GM13977 (cell line): Measurements from ENCODE around the gene ITGA5.

ENCODE experiments used
- DNase-seq: peaks from one replicate; pipeline ENCODE4 v3.0.0; 2012; ENCODE audit warnings: low spot score
- in situ Hi-C: fragments of 300-500 bp; cut with MboI; formaldehyde crosslinking; loops from one replicate; pipeline ENCODE4 v1.12.0; 2022; ENCODE audit warnings: low sequenced_read_pairs, low pct_unique_long_range_greater_than_20kb, mixed read lengths, inconsistent platforms; ENCODE audit not compliant: unreplicated experiment
- TF ChIP-seq, protein P1 (sequence below): IDR thresholded peaks from 2 replicates; pipeline ENCODE4 v1.5.1; 2012; ENCODE audit warnings: mild to moderate bottlenecking, control low read depth; ENCODE audit not compliant: insufficient read depth; ENCODE audit errors: extremely low read depth, missing control alignments

The ITGA5 gene

DNA sequence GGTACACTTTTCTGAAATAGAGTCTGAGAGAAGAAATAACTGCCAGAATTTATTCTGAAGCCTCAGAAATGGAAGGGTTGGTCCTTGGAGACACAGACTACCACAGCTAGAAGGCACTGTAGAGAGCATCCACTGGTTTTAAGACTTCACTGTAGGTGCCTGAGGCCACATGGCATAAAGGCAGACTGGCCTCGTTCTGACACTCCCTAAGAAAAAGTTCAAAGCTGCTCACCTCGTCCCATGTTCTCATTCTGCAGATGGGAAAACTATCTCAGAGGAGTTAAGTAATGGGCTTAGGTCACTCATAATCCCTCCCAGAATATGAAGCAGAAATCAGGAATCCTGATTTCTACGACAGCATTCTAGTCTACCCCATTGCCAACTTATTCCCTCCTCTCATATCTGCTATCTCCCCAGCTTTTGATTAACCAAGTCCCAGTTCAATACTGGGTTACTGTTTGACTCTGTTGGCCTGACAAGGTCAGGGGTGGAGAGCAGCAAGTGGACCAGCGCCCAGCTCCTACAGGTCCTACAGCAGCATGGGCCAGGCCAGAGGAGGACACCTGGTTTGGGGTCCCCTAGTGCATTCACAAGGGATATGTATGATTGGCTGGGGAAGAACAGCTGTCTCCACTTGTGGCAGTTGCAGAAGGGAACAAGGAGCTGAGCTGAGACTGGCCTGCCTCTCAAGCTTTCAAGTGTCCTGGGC, 3.7 kb downstream of the ITGA5 start:
- DNase-seq, result no peak
- TF ChIP-seq, protein P1, sequence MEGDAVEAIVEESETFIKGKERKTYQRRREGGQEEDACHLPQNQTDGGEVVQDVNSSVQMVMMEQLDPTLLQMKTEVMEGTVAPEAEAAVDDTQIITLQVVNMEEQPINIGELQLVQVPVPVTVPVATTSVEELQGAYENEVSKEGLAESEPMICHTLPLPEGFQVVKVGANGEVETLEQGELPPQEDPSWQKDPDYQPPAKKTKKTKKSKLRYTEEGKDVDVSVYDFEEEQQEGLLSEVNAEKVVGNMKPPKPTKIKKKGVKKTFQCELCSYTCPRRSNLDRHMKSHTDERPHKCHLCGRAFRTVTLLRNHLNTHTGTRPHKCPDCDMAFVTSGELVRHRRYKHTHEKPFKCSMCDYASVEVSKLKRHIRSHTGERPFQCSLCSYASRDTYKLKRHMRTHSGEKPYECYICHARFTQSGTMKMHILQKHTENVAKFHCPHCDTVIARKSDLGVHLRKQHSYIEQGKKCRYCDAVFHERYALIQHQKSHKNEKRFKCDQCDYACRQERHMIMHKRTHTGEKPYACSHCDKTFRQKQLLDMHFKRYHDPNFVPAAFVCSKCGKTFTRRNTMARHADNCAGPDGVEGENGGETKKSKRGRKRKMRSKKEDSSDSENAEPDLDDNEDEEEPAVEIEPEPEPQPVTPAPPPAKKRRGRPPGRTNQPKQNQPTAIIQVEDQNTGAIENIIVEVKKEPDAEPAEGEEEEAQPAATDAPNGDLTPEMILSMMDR, result no peak

DNA sequence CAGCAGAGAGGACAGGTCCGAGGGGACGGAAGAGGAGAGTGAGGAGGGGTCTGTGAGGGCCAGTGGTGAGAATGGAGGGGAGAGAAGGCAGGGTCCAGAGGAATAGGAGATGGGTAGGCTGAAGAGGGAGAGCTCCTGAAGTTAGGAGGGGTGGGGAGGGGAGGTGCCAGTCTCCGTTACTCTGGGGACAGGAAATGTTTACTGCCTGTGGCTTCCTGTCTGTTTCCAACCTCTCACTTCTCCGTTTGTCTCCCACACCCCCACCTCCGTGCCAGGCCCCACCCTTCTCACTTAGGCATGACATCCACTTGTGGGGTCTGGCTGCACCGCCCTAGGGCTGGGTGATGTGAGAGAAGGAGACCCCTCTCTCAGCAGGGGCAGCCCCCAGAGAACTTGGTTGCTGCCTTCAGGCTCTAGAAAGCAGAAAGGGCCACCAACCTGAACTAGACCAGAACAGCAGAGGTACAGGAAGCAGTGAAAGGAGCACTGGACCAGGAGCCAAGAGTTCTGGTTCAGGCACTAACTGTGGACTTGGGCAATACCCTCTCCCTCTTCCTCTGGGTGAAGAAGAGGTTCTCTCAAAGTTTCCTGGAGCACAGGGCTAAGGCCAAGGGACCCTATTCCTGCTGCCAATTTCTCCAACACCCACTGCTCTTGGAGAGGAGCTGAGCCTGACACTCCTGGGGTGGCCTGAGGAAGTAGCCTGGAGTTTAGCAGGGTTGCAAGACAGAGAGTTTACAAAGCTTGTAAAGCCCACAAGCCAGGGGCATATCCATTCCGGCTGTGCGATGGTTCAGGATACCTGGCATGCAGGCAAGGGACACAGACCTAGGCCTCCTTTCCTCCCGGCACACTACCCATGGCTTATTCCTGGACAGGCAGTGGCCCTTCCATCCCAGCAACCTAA, 5.5 kb downstream of the ITGA5 start:
- no peak for DNase-seq
- TF ChIP-seq, protein P1, result no peak
- in situ Hi-C loops, result no loop called here

More for the DNA sequence above, 3.7 kb downstream of the ITGA5 start:
- in situ Hi-C loops, result no loop called here

DNA sequence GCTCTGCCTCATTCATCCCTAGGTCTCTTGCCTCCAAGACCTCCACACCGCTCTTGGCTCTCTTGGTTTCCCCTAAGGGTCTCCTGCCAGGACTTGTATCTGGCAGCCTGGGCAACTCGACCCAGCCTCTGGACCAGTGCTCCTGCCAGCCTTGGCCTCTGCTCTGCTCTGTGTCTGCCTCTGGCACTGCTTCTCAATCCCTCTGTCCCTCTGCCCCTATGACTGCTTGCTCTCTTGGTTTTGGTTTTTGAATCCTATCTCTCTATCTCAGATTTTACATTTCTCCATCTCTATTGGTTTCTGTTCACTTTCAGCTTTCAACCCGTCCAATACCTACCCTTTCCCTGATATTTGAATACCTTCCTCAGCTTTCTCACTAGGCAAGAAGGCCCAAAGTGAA, 6.3 kb downstream of the ITGA5 start:
- in situ Hi-C loops, result no loop called here
- no peak for DNase-seq

DNA sequence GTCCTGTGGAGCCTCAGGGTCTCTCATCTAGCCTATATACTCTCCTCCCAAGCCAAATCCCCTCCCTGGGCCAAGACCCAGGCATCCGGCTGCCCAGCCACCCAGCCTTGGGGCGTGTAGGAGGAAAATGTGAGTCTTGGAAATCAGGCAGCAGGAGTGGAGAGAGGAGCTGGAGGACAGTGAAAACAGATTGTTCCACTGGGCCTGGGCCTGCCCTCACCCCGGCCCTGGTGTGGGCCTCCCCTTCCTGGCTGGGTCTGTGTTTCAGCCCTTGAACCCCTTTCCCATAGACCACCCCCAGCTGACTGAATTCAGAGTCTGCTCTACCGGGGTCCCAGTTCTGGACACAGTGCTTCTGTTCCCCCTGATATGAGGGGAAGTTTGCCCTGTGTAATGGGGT, 6.7 kb downstream of the ITGA5 start:
- no peak for DNase-seq
- TF ChIP-seq, protein P1, result no peak
- in situ Hi-C loops, result no loop called here

More for the DNA sequence above, 6.3 kb downstream of the ITGA5 start:
- TF ChIP-seq, protein P1, result no peak

DNA sequence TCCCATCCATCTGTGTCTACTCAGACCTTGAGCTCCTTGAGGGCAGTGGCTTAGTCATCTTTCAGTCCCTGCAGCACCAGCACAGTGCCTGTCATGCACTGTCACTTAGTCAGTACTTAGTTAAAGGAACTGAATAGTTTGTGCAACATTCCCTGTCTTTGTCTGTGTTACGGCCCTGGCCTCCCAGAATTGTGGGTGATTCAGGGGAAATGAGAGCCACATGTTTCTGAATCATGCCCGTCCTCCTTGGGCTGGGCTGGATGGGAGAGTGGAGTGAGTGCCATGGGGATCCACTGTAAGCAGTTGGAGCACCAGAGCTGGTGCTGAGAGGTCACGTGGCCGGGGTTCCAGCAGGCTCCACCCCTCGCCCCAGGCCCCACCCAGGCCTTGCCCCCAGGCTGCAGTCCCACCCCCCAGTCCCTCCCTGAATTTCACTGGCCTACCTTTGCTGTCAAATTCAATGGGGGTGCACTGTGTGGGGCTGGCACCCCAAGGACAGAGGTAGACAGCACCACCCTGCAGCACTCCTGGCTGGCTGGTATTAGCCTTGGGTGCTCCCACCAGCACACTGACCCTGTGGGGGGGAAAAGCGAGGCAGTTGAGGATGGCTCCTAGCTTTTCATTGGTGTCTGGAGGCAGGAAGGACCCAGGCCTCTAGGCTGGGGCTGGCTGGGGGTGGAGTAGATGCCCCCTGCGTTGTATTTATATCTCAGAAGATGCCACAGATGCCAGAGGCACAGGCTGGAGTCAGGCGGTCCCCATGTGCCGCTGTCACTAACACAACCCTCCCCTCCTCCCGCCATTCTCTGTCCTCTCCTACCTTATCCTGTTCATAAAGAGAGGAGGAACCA, 7.5 kb downstream of the ITGA5 start:
- no peak for DNase-seq
- in situ Hi-C loops, result no loop called here
- TF ChIP-seq, protein P1, result no peak

DNA sequence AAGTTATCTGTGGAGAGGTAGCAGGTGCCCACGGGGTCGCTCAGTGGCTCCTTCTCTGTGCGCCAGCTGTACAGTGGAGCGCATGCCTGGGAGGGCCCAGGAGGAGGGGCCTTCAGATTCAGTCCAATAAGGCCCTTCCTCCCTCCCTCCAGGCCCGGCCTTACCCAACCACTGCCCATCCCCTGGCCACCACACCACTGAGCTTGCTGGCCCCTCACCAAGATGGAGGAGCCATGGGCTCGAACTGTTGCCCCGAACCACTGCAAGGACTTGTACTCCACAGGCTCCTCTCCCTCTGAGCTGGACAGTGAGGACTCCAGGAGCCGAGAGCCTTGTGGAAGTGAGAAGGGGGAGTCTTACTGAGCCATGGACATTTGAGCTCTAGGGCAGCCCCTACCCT, 9.8 kb downstream of the ITGA5 start:
- in situ Hi-C loops, result no loop called here
- TF ChIP-seq, protein P1, result no peak
- DNase-seq, result no peak
